Liver (tissue), 9 donors: ENCODE measurements around the gene TAF3. TPM values are rescaled to one million over a fixed set of nuclear protein-coding genes. Genes with fewer than 3 reads are reported as not detected.

ENCODE experiments used
- DNase-seq: peaks from one replicate; pipeline ENCODE4 v3.0.0-alpha.2; 2017; ENCODE audit warnings: low spot score
- H3K27ac ChIP-seq, 2 donors: one replicate each; pipeline ENCODE4 v1.7.0; 2013; ENCODE audit warnings: inconsistent platforms in 2 of 2, low read length in 2 of 2, control low read depth in 1 of 2, low read depth in 1 of 2, mild to moderate bottlenecking in 1 of 2
- H3K27me3 ChIP-seq, 4 donors: one replicate each; pipeline versions ENCODE4 v1.6.1 to v1.7.0; 2013; ENCODE audit warnings: low read length in 3 of 4, inconsistent platforms in 1 of 4, mild to moderate bottlenecking in 1 of 4, moderate library complexity in 1 of 4; ENCODE audit not compliant: control insufficient read depth in 4 of 4, insufficient read depth in 4 of 4
- H3K36me3 ChIP-seq, 4 donors: one replicate each; pipeline versions ENCODE4 v1.6.1 to v1.7.0; 2013; ENCODE audit warnings: low read length in 3 of 4, mild to moderate bottlenecking in 3 of 4, low read depth in 1 of 4, moderate library complexity in 1 of 4; ENCODE audit not compliant: control insufficient read depth in 4 of 4, insufficient read depth in 3 of 4
- H3K4me1 ChIP-seq, 4 donors: one replicate each; pipeline versions ENCODE4 v1.6.1 to v1.7.0; 2013; ENCODE audit warnings: low read length in 3 of 4, mild to moderate bottlenecking in 3 of 4, moderate library complexity in 1 of 4; ENCODE audit not compliant: control insufficient read depth in 4 of 4, insufficient read depth in 4 of 4
- H3K4me3 ChIP-seq, 3 donors: one replicate each; pipeline versions ENCODE4 v1.6.1 to v1.7.0; 2013; ENCODE audit warnings: low read length in 3 of 3, control low read depth in 1 of 3, low read depth in 1 of 3, mild to moderate bottlenecking in 1 of 3
- H3K9ac ChIP-seq, 2 donors: one replicate each; pipeline ENCODE4 v1.7.0; 2013; ENCODE audit warnings: low read length in 2 of 2, mild to moderate bottlenecking in 2 of 2, moderate library complexity in 2 of 2, control low read depth in 1 of 2, low read depth in 1 of 2
- H3K9me3 ChIP-seq, 4 donors: one replicate each; pipeline versions ENCODE4 v1.6.1 to v1.7.0; 2013; ENCODE audit warnings: low read length in 3 of 4; ENCODE audit not compliant: control insufficient read depth in 4 of 4
- EGR1 ChIP-seq, 2 donors: IDR thresholded peaks; 2 replicates each; pipeline ENCODE4 v1.6.1; 2016 to 2018; ENCODE audit warnings: antibody characterized with exemption in 2 of 2, low read depth in 2 of 2
- FOXA1 ChIP-seq: IDR thresholded peaks from 2 replicates; pipeline ENCODE4 v1.6.1; 2016; ENCODE audit warnings: antibody characterized with exemption
- FOXA2 ChIP-seq: IDR thresholded peaks from 2 replicates; pipeline ENCODE4 v1.6.1; 2016; ENCODE audit warnings: antibody characterized with exemption
- GABPA ChIP-seq, 2 donors: IDR thresholded peaks in 1 of 2; conservative IDR thresholded peaks in 1 of 2; 2 replicates each; pipeline ENCODE4 v1.6.1; 2016; ENCODE audit warnings: antibody characterized with exemption in 2 of 2, mild to moderate bottlenecking in 1 of 2, moderate library complexity in 1 of 2
- HNF4A ChIP-seq, 2 donors: conservative IDR thresholded peaks; 2 replicates each; pipeline ENCODE4 v1.6.1; 2016; ENCODE audit warnings: antibody characterized with exemption in 2 of 2, mild to moderate bottlenecking in 2 of 2
- JUND ChIP-seq, 2 donors: IDR thresholded peaks; 2 replicates each; pipeline ENCODE4 v1.6.1; 2016; ENCODE audit warnings: antibody characterized with exemption in 2 of 2
- NR2F2 ChIP-seq: IDR thresholded peaks from 2 replicates; pipeline ENCODE4 v1.6.1; 2016; ENCODE audit warnings: antibody characterized with exemption
- RAD21 ChIP-seq, 2 donors: IDR thresholded peaks; 2 replicates each; pipeline ENCODE4 v1.6.1; 2016; ENCODE audit warnings: antibody characterized with exemption in 2 of 2, mild to moderate bottlenecking in 2 of 2
- RXRA ChIP-seq, 2 donors: IDR thresholded peaks; 2 replicates each; pipeline ENCODE4 v1.6.1; 2017 to 2018; ENCODE audit warnings: antibody characterized with exemption in 2 of 2, mild to moderate bottlenecking in 1 of 2
- SP1 ChIP-seq: IDR thresholded peaks from 2 replicates; pipeline ENCODE4 v1.6.1; 2018; ENCODE audit warnings: antibody characterized with exemption, mild to moderate bottlenecking
- TAF1 ChIP-seq: conservative IDR thresholded peaks from 2 replicates; pipeline ENCODE4 v1.6.1; 2016; ENCODE audit warnings: antibody characterized with exemption, mild to moderate bottlenecking
- YY1 ChIP-seq: IDR thresholded peaks from 2 replicates; pipeline ENCODE4 v1.6.1; 2016; ENCODE audit warnings: antibody characterized with exemption, mild to moderate bottlenecking
- WGBS: extraction: QIAGEN DNeasy Blood & Tissue Kit; methylation state at CpG from one replicate; pipeline ENCODE4 v1.1.7; 2013; 5-methylcytosine and 5-hydroxymethylcytosine counted together
- polyA plus RNA-seq, 2 donors: library from polyadenylated mRNA; stranded (reverse) in 1 of 2; unstranded in 1 of 2; fragments of 200-250 nt in 1 of 2; fragments of >200 nt in 1 of 2; fragmentation: Nextera tagmentation in 1 of 2; extraction: Ambion mirVana in 1 of 2; gene quantifications; one replicate each; pipeline versions ENCODE4 v1.2.1 to v1.2.3, GENCODE V29; 2013 to 2015
- total RNA-seq, 2 donors: library from RNA; depleted of rRNA; stranded (reverse); fragments of >200 nt; gene quantifications; one replicate each; pipeline ENCODE4 v1.2.3, GENCODE V29; 2014
- TF ChIP-seq, protein P1 (sequence below): IDR thresholded peaks from 2 replicates; pipeline ENCODE4 v1.6.1; 2016; ENCODE audit warnings: antibody characterized with exemption
- TF ChIP-seq, protein P2 (sequence below): fragments of 150-350 bp; IDR thresholded peaks from 2 replicates; pipeline ENCODE4 v1.5.1; 2017; ENCODE audit warnings: improper control_type of control experiment, low read depth, low read length; ENCODE audit not compliant: missing input control
- TF ChIP-seq, protein P3 (sequence below): IDR thresholded peaks from 2 replicates; pipeline ENCODE4 v1.6.1; 2016; ENCODE audit warnings: antibody characterized with exemption
- TF ChIP-seq, protein P4 (sequence below): IDR thresholded peaks from 2 replicates; pipeline ENCODE4 v1.6.1; 2016; ENCODE audit warnings: antibody characterized with exemption
- donor health status: healthy.
- donor health status: healthy.
- donor health status: healthy.
- donor health status: healthy.
- donor health status: healthy.

The TAF3 gene
- total and polyA plus RNA-seq, 4 donors: 1.5 to 3.6 (median 1.9) TPM

GRCh38 chr10:8048281-8049008 lies 230.1 kb downstream of the TAF3 start:
- no peak for DNase-seq
- no peaks in the 10 kb centered on the region for H3K9me3 ChIP-seq
- H3K27ac ChIP-seq: no peak overlapping the region
- H3K27me3 ChIP-seq: peaks cover 11 to 29% (median 16%) of the 10 kb centered on the region in 4 donors
- H3K9ac ChIP-seq: no peak overlapping the region
- TF ChIP-seq, protein P1, sequence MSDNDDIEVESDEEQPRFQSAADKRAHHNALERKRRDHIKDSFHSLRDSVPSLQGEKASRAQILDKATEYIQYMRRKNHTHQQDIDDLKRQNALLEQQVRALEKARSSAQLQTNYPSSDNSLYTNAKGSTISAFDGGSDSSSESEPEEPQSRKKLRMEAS: no peak
- no peak for TF ChIP-seq SP1
- TF ChIP-seq YY1: no peak
- no peak for TF ChIP-seq RXRA (IDR thresholded peaks at IDR 0.05)
- TF ChIP-seq FOXA1: no peak
- no peak for TF ChIP-seq JUND (IDR thresholded peaks at IDR 0.05)
- no peak for TF ChIP-seq TAF1
- H3K36me3 ChIP-seq: no peaks in the 10 kb centered on the region
- no peak overlapping the region for H3K4me3 ChIP-seq
- peaks cover 16 to 61% (median 26%) of the 10 kb centered on the region in 4 donors for H3K4me1 ChIP-seq
- 8% methylated on average over 29 of the region's 29 CpGs for WGBS

GRCh38 chr10:8049045-8049864 lies 230.9 kb downstream of the TAF3 start:
- peaks cover 6 to 27% (median 16%) of the 10 kb centered on the region in 4 donors for H3K27me3 ChIP-seq
- no peak for DNase-seq
- H3K27ac ChIP-seq: no peak overlapping the region
- H3K4me3 ChIP-seq: peak overlapping the region in 2 of 3 donors; percentile 23 to 53
- peaks cover 21 to 62% (median 30%) of the 10 kb centered on the region in 4 donors for H3K4me1 ChIP-seq
- H3K9ac ChIP-seq: no peak overlapping the region
- 4% methylated on average over 51 of the region's 51 CpGs for WGBS
- no peaks in the 10 kb centered on the region for H3K36me3 ChIP-seq
- no peak for TF ChIP-seq SP1
- TF ChIP-seq EGR1 (IDR thresholded peaks at IDR 0.05; ENCODE audit: low read depth in 2 of 2): no peak
- TF ChIP-seq RAD21 (IDR thresholded peaks at IDR 0.05): no peak
- TF ChIP-seq, protein P2, sequence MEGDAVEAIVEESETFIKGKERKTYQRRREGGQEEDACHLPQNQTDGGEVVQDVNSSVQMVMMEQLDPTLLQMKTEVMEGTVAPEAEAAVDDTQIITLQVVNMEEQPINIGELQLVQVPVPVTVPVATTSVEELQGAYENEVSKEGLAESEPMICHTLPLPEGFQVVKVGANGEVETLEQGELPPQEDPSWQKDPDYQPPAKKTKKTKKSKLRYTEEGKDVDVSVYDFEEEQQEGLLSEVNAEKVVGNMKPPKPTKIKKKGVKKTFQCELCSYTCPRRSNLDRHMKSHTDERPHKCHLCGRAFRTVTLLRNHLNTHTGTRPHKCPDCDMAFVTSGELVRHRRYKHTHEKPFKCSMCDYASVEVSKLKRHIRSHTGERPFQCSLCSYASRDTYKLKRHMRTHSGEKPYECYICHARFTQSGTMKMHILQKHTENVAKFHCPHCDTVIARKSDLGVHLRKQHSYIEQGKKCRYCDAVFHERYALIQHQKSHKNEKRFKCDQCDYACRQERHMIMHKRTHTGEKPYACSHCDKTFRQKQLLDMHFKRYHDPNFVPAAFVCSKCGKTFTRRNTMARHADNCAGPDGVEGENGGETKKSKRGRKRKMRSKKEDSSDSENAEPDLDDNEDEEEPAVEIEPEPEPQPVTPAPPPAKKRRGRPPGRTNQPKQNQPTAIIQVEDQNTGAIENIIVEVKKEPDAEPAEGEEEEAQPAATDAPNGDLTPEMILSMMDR: no peak
- no peak for TF ChIP-seq FOXA1
- H3K9me3 ChIP-seq: no peaks in the 10 kb centered on the region

GRCh38 chr10:8049865-8050555 lies 231.7 kb downstream of the TAF3 start:
- no peak overlapping the region for H3K27ac ChIP-seq
- WGBS: 2% methylated on average over 68 of the region's 68 CpGs
- no peaks in the 10 kb centered on the region for H3K36me3 ChIP-seq
- H3K27me3 ChIP-seq: peaks cover 6 to 22% (median 16%) of the 10 kb centered on the region in 4 donors
- H3K9ac ChIP-seq: no peak overlapping the region
- H3K9me3 ChIP-seq: no peaks in the 10 kb centered on the region
- DNase-seq: no peak
- peak overlapping the region; percentile 23 to 58 (median 53) for H3K4me3 ChIP-seq
- TF ChIP-seq, protein P3, sequence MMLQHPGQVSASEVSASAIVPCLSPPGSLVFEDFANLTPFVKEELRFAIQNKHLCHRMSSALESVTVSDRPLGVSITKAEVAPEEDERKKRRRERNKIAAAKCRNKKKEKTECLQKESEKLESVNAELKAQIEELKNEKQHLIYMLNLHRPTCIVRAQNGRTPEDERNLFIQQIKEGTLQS: no peak
- TF ChIP-seq, protein P4, sequence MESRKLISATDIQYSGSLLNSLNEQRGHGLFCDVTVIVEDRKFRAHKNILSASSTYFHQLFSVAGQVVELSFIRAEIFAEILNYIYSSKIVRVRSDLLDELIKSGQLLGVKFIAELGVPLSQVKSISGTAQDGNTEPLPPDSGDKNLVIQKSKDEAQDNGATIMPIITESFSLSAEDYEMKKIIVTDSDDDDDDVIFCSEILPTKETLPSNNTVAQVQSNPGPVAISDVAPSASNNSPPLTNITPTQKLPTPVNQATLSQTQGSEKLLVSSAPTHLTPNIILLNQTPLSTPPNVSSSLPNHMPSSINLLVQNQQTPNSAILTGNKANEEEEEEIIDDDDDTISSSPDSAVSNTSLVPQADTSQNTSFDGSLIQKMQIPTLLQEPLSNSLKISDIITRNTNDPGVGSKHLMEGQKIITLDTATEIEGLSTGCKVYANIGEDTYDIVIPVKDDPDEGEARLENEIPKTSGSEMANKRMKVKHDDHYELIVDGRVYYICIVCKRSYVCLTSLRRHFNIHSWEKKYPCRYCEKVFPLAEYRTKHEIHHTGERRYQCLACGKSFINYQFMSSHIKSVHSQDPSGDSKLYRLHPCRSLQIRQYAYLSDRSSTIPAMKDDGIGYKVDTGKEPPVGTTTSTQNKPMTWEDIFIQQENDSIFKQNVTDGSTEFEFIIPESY: no peak
- TF ChIP-seq HNF4A (conservative IDR thresholded peaks at IDR 0.05): no peak
- TF ChIP-seq JUND (IDR thresholded peaks at IDR 0.05): no peak
- no peak for TF ChIP-seq GABPA (IDR thresholded peaks at IDR 0.05 in 1 of 2, conservative IDR thresholded peaks at IDR 0.05 in 1 of 2)
- TF ChIP-seq NR2F2: no peak
- TF ChIP-seq YY1: no peak
- TF ChIP-seq, protein P1: no peak
- no peak for TF ChIP-seq FOXA2
- no peak for TF ChIP-seq EGR1 (IDR thresholded peaks at IDR 0.05; ENCODE audit: low read depth in 2 of 2)
- no peak for TF ChIP-seq RAD21 (IDR thresholded peaks at IDR 0.05)
- peaks cover 24 to 60% (median 33%) of the 10 kb centered on the region in 4 donors for H3K4me1 ChIP-seq
